Type B pancreatic cell (in vitro differentiated cells): Measurements from ENCODE around the gene RBM25. TPM values are rescaled to one million over a fixed set of nuclear protein-coding genes. Genes with fewer than 3 reads are reported as not detected.
"Not testable (repeated sequence)": the region's sequence is repeated elsewhere in the genome, so short reads cannot be mapped to it uniquely, and the experiment has no call there.

ENCODE experiments used
- DNase-seq: peaks from one replicate; pipeline ENCODE4 v3.0.0; 2021; ENCODE audit warnings: mixed read lengths; ENCODE audit not compliant: unreplicated experiment; ENCODE audit errors: extremely low spot score
- H3K27ac Mint-ChIP-seq: 2 replicates; pipeline ENCODE4 v1.8.0; 2021; ENCODE audit warnings: mild to moderate bottlenecking, mixed read lengths
- H3K27me3 Mint-ChIP-seq: 2 replicates; pipeline ENCODE4 v1.8.0; 2021; ENCODE audit warnings: mixed read lengths
- H3K36me3 Mint-ChIP-seq: 2 replicates; pipeline ENCODE4 v1.8.0; 2021; ENCODE audit warnings: mixed read lengths
- H3K4me1 Mint-ChIP-seq: one replicate; pipeline ENCODE4 v1.8.0; 2021; ENCODE audit warnings: mixed read lengths; ENCODE audit not compliant: unreplicated experiment
- H3K4me3 Mint-ChIP-seq: 2 replicates; pipeline ENCODE4 v1.8.0; 2021; ENCODE audit warnings: mild to moderate bottlenecking, mixed read lengths
- H3K9me3 Mint-ChIP-seq: 2 replicates; pipeline ENCODE4 v1.8.0; 2021; ENCODE audit warnings: mixed read lengths
- total RNA-seq: library from RNA; stranded (reverse); gene quantifications from 2 replicates; pipeline ENCODE4 v1.2.1, GENCODE V29; 2021; ENCODE audit warnings: low replicate concordance
- TF ChIP-seq, protein P1 (sequence below): fragments of 200-600 bp; sonication (generic); conservative IDR thresholded peaks from 2 replicates; pipeline ENCODE4 v1.5.0; 2021; ENCODE audit warnings: antibody characterized with exemption, mild to moderate bottlenecking

Gene RBM25
- total RNA-seq, 1 donor from 2014 or later: 94.6 TPM

DNA sequence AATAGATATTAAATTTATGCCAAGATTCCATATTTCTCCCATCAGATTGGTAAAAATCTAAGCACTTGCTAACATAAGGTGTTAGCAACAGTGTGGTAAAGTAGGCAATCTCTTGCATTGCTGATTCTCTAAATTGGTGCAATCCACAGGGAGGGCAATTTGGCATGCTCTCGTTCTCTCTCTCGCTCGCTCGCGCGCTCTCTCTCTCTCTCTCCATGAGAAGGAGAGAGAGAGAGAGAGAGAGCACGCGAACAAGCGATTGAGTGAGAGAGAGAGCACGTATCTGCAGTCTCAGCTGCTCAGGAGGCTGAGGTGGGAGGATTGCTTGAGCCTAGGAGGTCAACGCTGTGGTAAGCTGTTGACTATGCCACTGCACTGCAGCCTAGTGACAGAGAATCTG lies 103.9 kb downstream of the RBM25 start:
- H3K9me3 Mint-ChIP-seq: no peaks in the 10 kb centered on the region
- no peak overlapping the region for H3K4me3 Mint-ChIP-seq

DNA sequence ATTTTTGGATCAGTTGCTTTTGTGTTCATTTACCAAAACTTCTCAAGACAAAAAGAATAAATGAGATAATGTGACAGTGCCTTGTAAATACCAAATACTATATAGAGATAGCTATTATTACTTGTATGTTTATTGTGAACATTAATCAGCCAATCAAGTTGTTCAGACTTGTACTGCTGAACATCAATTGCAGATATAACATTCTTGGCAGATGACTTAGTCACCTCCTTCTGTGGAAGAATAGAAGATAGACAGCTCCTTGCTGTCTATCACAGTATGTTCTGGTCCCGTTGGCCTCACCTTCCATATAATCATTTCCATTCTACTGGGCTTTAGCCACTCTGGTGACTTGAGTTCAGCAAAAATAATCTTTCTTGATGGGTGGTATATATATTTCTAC lies 108.1 kb downstream of the RBM25 start:
- H3K27ac Mint-ChIP-seq: no peak overlapping the region

More for the DNA sequence above, 103.9 kb downstream of the RBM25 start:
- no peak overlapping the region for H3K27ac Mint-ChIP-seq
- TF ChIP-seq, protein P1, sequence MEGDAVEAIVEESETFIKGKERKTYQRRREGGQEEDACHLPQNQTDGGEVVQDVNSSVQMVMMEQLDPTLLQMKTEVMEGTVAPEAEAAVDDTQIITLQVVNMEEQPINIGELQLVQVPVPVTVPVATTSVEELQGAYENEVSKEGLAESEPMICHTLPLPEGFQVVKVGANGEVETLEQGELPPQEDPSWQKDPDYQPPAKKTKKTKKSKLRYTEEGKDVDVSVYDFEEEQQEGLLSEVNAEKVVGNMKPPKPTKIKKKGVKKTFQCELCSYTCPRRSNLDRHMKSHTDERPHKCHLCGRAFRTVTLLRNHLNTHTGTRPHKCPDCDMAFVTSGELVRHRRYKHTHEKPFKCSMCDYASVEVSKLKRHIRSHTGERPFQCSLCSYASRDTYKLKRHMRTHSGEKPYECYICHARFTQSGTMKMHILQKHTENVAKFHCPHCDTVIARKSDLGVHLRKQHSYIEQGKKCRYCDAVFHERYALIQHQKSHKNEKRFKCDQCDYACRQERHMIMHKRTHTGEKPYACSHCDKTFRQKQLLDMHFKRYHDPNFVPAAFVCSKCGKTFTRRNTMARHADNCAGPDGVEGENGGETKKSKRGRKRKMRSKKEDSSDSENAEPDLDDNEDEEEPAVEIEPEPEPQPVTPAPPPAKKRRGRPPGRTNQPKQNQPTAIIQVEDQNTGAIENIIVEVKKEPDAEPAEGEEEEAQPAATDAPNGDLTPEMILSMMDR: no peak
- no peaks in the 10 kb centered on the region for H3K4me1 Mint-ChIP-seq
- H3K36me3 Mint-ChIP-seq: peaks cover 35% of the 10 kb centered on the region
- no peak for DNase-seq
- no peaks in the 10 kb centered on the region for H3K27me3 Mint-ChIP-seq

DNA sequence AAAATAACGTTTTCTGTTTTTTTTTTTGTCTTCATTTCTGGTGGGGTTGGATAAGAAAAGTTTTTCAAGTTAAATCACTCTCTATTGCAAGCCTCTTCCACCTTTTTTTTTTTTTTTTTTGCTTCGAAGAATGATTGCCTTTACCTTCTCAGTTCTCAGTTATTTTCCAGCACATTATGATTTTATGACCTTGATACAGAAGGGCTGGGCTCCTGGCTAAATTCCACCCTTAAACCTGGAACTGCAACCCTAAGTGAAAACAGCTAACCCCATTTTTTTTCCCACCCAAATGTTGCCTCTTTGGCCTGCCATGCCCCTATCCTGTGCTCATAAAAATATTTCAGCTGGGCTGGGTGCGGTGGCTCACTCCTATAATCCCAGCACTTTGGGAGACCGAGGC lies 109.4 kb downstream of the RBM25 start:
- no peak for DNase-seq
- TF ChIP-seq, protein P1: no peak
- H3K4me1 Mint-ChIP-seq: no peaks in the 10 kb centered on the region
- H3K4me3 Mint-ChIP-seq: no peak overlapping the region
- no peaks in the 10 kb centered on the region for H3K27me3 Mint-ChIP-seq
- H3K9me3 Mint-ChIP-seq: no peaks in the 10 kb centered on the region
- H3K27ac Mint-ChIP-seq: no peak overlapping the region
- peaks cover 24% of the 10 kb centered on the region for H3K36me3 Mint-ChIP-seq

More for the DNA sequence above, 108.1 kb downstream of the RBM25 start:
- Mint-ChIP-seq H3K4me1 (no peaks in the 10 kb centered on the region), H3K27me3 (no peaks in the 10 kb centered on the region), H3K4me3 (no peak overlapping the region), H3K36me3 (peaks cover 28% of the 10 kb centered on the region), H3K9me3 (no peaks in the 10 kb centered on the region)
- TF ChIP-seq, protein P1: no peak
- no peak for DNase-seq

DNA sequence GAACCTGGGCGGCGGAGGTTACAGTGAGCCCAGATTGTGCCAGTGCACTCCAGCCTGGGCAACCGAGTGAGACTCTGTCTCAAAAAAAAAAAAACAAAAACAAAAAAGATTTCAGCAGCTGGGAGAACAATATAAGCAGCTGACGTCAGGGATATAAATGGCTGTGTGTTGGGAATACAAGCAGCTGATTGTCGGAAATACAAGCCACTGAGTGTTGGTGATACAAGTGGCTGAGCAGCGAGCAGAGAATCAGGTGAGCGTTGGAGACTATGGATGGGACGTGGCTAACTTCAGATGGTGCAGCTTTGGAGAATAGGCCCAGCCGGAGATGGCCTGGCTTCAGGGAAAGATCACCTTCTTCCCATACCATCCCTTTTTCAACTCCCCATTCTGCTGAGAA lies 109.9 kb downstream of the RBM25 start:
- no peak for DNase-seq
- H3K4me3 Mint-ChIP-seq: no peak overlapping the region
- TF ChIP-seq, protein P1: no peak
- no peak overlapping the region for H3K27ac Mint-ChIP-seq
- H3K4me1 Mint-ChIP-seq: no peaks in the 10 kb centered on the region
- H3K9me3 Mint-ChIP-seq: no peaks in the 10 kb centered on the region
- H3K36me3 Mint-ChIP-seq: peaks cover 28% of the 10 kb centered on the region
- H3K27me3 Mint-ChIP-seq: no peaks in the 10 kb centered on the region

DNA sequence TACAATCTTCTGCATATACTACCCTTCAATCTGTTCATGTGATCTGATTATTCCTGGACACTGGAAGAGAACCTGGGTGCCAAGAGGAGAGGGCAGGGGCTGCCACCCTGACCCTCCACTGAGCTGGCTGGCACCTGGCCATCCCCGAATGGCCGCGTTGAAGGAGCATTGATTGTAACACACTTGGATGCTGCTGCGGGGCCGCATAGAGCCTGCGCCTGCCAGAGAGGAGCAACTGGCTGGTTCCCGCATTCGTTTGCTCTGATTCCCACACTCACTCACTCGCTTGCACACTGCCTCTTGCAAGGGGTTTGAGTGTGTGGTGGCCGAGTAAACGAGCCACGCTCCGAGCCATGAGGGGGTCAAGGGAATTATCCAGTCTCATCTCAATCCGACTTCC lies 110.4 kb downstream of the RBM25 start:
- no peak overlapping the region for H3K27ac Mint-ChIP-seq
- DNase-seq: no peak
- no peaks in the 10 kb centered on the region for H3K9me3 Mint-ChIP-seq
- TF ChIP-seq, protein P1: no peak
- no peak overlapping the region for H3K4me3 Mint-ChIP-seq
- H3K36me3 Mint-ChIP-seq: peaks cover 28% of the 10 kb centered on the region
- H3K27me3 Mint-ChIP-seq: no peaks in the 10 kb centered on the region
- no peaks in the 10 kb centered on the region for H3K4me1 Mint-ChIP-seq

DNA sequence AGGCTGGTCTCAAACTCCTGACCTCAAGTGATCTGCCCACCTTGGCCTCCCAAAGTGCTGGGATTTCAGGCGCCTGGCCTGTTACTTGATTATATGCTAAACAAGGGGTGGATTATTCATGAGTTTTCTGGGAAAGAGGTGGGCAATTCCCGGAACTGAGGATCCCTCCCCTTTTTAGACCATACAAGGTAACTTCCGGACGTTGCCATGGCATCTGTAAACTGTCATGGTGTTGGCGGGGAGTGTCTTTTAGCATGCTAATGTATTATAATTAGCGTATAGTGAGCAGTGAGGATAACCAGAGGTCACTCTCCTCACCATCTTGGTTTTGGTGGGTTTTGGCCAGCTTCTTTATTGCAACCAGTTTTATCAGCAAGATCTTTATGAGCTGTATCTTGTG lies 111.5 kb downstream of the RBM25 start:
- H3K36me3 Mint-ChIP-seq: peaks cover 21% of the 10 kb centered on the region
- not testable (repeated sequence) for H3K9me3 Mint-ChIP-seq, DNase-seq, H3K4me1 Mint-ChIP-seq, H3K27ac Mint-ChIP-seq, H3K4me3 Mint-ChIP-seq, H3K27me3 Mint-ChIP-seq
